ENCODE data around the gene RGS7.
"Not testable (repeated sequence)": the region's sequence is repeated elsewhere in the genome, so short reads cannot be mapped to it uniquely, and the experiment has no call there.

The RGS7 gene

DNA sequence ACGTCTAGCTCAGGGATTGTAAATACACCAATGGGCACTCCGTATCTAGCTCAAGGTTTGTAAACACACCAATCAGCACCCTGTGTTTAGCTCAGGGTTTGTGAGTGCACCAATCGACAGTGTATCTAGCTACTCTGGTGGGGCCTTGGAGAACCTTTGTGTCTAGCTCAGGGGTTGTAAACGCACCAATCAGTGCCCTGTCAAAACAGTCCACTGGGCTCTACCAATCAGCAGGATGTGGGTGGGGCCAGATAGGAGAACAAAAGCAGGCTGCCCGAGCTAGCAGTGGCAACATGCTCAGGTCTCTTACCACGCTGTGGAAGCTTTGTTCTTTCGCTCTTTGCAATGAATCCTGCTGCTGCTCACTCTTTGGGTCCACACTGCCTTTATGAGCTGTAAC, 593.9 kb downstream of the RGS7 start:
- DNase-seq = not testable (repeated sequence)

DNA sequence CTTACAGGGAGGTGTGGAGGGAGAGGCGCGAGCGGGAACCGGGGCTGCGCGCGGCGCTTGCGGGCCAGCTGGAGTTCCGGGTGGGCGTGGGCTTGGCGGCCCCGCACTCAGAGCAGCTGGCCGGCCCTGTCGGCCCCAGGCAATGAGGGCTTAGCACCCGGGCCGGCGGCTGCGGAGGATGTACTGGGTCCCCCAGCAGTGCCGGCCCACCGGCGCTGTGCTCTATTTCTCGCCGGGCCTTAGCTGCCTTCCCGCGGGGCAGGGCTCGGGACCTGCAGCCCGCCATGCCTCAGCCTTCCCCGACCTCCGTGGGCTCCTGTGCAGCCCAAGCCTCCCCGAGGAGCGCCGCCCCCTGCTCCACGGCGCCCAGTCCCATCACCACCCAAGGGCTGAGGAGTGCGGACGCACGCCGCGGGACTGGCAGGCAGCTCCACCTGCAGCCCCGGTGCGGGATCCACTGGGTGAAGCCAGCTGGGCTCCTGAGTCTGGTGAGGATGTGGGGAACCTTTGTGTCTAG, 594.5 kb downstream of the RGS7 start:
- not testable (repeated sequence) for DNase-seq

DNA sequence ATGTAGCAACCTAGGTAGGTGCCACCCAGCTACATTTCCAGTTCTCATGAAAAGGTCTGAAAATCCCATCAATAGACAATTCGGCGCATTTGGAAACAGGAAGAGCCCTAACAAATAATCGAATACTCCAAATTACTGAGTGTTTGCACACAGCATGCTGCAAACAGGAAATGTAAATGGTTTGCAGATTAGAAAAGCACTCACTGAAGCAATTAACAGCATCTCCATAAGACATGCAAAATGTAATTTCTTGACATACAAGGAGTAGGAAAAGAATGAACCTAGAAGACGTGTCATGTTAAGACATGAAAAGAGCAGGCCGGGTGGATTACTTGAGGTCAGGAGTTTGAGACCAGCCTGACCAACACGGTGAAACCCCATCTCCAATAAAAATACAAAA, 598.2 kb downstream of the RGS7 start:
- DNase-seq = not testable (repeated sequence)

DNA sequence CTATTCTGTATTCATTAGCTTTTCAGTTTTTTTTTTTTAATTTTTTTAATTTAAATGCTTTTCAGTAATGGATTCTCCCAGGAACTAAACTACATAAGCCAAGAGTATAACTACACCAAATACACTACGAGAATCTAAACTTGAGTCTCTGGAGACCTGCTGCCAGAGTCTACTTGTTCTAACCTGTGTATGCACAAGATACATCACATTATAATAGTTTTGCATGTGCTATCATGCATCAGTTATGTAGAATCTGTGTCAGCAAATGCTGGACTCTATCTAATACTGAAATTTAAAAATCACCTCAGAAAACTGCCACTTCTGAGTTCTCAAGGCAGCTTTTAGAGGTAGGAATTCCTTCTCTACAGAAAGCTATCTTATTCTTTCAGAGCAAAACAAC, 598.7 kb downstream of the RGS7 start:
- no peak for DNase-seq

DNA sequence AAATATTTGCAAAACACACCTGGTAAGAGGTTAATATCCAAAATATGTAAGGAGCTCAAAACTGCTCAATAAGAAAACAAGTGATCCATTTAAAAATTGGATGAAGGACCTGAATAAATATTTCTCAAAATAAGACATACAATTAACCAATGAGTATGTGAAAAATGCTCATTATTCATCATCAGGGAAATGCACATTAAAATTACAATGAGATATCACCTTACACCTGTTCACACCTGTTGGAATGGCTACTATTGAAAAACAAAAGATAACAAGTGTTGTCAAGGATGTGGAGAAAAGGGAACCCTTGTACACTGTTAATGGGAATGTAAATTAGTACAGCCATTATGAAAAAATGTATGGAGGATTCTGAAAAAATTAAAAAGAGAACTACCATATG, 609.1 kb downstream of the RGS7 start:
- no peak for DNase-seq

DNA sequence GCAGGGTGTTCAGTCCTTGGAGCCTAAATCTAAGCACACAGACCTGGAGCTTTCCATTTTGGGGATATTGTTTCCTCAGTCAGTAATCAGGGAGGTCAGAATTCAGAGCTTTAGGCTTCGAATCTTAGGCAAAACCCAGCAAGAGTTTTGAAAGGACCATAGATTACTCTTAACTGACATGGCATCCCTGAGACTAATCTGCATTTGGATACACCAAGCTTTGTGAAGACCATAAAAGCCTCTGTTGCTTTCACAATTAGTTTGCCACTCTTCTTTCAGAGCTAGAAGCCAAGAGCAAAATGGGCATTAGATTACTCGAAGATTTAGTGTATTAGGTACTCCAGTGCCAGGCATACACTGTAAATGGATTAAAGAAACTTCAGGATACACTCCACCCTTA, 613.3 kb downstream of the RGS7 start:
- no peak for DNase-seq

DNA sequence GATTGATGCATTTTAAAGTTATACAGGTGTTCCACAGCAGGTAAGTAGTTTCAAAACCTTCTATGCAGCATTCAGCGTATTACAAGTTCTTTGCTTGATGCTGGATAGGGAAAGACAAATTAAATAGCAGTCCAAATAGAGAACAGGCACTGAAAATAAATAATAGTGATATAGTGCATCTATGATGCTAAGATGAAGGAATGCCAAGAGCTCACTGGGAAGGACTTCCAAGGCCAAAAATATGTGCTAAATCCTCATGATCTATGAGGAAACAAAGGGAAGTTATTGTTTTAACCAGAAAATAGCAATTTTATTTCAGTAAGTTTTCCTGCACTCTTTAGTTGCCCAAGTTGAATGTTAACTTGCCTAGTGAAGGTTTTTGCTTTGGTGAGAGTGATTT, 617.3 kb downstream of the RGS7 start:
- no peak for DNase-seq

DNA sequence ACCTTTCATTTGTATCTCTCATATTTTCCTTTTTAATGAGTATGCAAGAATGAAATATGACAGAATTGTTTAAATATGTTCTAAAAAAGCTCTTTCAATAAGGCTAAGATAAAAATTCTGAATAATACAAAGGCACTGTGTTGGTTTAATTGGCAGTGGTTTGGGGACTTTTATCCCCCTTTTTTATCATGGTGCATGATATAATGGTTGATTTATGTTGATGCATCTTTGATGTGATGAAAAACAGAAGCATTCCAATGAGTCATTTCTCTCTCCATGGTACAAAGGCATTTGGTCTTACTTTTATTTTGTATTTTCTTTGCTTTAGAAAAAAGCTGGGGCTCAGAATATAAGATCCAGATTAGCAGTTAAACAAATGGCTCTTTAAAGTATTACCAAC, 617.9 kb downstream of the RGS7 start:
- no peak for DNase-seq

DNA sequence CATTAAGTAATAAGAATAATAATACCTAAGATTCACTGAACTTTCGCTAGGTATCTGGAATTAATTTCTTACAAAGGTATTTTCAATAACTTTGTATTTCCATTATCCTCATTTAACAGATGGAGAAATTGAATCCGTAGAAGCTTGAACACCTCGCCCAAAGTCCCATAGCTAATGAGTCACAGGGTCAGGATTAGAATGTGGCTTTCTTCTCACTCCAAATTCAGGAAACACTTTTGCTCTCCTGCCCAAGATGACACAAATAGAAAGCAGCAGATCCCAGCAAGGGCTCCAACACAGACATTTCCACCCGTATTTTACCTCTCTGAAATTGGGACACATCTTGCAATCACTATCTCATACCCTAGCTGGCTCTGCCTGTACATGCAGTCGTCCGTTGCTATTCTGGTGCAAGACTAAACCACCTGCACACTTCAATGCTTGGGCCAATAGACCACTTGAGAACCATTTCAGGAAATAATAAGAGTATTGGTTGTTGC, 619.2 kb downstream of the RGS7 start:
- no peak for DNase-seq

DNA sequence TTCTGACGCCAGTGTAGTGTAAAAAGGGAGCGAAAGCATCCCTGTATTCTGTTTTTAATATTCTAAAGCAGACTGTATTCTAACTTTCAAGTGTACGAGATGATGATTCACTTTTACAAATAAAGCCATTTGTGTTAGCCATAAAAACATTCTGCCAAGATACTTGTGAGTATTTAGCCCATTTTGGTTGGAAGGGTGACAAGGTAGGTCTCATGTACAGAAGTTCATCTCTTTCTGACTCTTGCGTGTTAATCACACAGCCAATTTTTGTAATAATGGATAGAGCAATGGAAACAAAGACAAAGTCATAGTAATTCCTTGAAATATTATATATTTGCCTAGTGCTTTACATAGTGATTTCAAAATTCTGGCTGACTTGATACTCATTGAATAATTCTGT, 619.7 kb downstream of the RGS7 start:
- DNase-seq = no peak

DNA sequence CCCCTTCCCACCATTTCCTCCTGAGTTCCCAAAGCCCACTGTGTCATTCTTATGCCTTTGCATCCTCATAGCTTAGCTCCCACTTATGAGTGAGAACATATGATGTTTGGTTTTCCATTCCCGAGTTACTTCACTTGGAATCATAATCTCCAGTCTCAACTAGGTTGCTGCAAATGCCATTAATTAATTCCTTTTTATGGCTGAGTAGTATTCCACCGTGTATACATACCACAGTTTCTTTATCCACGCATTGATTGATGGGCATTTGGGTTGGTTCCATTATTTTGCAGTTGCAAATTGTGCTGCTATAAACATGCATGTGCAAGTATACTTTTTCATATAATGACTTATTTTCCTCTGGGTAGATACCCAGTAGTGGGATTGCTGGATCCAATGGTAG, 622.3 kb downstream of the RGS7 start:
- DNase-seq = not testable (repeated sequence)

DNA sequence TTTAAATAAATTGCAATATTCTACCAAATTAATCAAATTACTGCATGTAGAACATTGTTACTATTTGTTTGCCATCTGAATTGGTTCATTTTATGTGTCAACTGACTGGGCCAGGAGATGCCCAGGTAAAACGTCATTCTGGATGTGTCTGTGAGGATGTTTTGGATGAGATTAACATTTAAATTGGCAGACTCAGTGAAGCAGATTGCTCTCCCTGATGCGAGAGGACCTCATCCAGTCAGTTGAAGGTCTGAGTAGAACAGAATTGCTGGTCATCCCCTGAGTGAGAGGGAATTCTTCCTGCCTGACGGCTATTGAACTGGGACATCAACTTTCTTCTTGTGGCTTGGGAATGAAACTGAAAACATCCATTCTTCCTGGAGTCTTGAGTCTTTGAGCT, 623.0 kb downstream of the RGS7 start:
- no peak for DNase-seq

DNA sequence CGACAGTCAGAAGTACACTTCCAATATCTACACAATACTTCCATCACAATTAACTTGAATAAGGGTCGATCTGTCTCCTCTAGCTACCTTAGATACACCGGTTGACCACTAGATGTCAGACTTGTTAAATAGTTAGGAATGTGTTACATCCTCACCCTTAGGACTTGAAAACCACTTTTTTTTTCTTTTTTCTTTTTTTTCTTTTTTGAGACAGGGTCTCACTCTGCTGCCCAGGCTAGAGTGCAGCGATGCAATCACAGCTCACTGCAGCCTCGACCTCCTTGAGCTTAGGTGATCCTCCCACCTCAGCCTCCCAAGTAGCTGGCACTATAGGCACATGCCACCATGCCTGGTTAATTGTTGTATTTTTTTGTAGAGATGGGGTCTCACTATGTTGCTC, 624.6 kb downstream of the RGS7 start:
- no peak for DNase-seq

Measured in stimulated activated CD4-positive, alpha-beta T cell treated with anti-CD3 and anti-CD28 coated beads, Interleukin-4, amount 100 ng/mL, for 1 hour (primary cell).